HG03139 (cell line): ENCODE results near the gene CALU.

ENCODE experiments used
- ATAC-seq: cut with Tn5 transposase; IDR thresholded peaks from one replicate; pipeline ENCODE4 v1.9.1; 2021; ENCODE audit not compliant: unreplicated experiment

Gene CALU

DNA sequence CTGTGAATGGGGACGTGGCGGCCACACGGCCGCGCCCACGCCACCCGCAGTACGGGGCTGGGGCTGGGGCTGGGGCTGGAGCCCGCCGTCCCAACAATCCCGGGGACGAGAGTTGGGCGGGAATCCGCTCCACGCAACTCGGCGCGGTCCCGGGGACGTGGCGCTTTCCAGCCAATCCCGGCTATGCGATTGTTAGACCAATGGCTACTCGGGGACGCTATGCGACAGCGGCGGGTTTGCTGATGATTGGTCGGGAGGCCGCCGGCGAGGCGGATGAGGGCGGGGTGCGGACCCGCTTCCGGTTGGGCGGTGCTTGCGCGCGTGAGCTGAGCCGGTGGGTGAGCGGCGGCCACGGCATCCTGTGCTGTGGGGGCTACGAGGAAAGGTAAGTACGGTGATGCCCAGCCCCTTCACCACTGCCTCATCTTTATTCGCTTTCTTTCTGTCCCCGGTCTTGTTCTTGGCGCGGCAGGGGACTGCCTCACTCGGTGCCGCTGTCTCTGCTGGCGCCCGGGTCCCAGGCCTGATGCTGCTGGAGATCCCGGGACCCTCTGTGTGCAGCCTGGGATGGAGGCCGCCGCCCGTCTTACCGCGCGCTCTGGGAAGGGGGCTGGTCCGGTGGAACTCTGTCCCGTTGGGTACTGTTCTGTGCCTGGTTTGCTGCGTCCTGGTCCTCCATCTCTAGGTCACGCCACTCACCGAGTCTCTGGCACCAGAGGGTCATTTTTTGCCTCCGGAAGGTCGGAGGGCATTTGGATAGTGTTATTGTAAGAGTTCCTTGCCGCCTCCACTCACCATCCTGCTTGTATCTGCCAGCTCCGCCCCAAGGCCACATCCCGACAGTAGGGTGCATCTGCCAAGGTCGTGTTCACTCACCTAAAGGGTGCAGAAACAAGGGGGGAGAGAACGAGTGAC lies at the start of gene CALU:
Gene CALU (plus strand): TSS at position 312 of the 915 bp plus-strand sequence. CDS start 9,225 bp downstream, outside the sequence.
- peak; percentile 99 for ATAC-seq

DNA sequence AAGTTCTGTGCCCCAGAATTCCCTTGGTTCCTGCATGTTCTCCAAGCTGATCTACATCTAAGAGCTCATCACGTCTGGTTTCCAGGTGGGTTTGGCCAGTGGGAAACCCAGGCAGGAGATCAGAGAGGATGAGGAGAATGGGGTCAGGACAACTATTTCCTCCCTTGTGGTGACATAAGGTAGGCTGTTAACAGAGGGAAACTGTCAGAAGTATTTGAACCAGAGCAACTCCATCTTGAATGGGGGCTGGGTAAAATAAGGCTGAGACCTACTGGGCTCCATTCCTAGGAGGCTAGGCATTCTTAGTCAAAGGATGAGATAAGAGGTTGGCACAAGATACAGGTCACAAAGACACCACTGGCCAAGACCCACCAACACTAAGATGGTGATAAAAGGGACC lies 47.9 kb upstream of the CALU start:
- no peak for ATAC-seq

GRCh38 chr7:128692623-128693270 lies 46.4 kb upstream of the CALU start:
- no peak for ATAC-seq

DNA sequence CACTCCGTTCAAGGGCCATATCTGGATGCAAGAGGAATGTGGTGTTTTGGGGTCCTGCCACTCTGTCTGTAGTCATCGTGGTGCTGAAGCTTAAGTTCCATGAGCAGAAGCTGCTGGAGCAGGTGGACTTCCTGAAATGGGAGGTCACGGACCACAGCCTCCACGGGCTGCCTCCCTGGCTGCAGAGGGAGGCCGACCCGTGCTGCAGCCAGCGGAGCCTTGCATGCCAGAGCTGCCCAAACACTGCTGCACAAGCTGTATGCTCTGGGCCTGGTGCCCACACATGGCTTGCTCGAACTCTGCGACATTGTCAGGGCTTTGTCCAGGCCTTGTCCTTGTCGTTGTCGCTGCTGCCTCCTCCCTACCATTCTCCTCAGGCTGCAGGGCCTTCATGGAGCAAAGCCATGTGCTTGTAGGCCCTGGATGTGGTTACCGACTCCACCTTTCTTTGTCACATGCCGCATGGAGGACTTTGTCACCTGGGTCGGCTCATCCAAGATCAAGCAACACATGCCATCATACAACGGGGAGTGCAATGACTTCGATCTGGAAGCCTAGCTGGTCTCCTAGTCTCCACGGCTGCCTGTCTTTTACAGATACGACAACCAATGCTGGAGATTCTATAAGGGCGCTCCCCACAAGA lies 45.7 kb upstream of the CALU start:
- ATAC-seq = no peak

DNA sequence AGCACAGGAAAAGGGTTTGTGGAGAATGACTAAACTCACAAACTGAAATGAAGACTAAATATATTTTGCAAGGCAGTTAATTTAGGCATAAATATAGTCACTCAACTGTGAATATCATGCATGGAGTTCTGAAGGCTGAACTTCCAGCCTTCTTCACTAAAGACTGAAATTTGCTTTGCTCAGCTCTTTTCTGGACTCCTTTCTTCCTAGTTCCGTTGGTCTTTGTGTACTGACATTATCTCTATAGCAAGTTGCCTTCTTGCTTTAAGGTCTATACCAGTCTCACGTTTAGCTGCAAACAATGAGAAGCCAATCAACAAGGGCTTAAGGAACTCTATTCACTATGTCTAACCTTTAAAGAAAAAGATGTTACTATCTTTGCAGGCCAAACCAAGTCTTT lies 44.4 kb upstream of the CALU start:
- ATAC-seq = no peak

DNA sequence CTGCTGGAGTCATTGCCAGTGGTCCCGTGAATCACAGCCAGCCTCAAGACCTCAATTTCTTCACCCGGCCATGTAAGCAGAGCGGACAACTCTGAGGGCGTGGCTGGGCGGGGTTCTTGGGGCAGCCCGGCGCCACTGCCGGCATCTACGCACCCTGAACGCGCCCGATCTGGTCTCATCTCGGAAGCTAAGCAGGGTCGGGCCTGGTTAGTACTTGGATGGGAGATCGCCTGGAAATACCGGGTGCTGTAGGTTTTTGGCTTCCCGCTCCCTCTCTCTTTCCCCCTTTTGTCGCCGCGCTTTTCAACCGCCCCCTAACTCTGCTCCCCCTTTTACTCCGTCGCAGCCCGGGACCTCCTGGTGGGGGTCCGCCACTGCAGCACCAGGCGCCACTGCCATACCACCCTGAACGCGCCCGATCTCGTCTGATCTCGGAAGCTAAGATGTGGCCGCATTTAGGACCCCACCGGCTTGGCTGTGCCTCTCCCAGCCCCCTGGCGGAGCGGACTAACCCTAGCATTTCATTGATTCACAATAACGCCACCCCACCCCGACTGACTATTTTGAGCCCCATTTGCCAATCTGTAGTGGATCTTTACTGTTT lies 41.8 kb upstream of the CALU start:
- no peak for ATAC-seq

- ATAC-seq = no peak
These were observed 39.9 kb upstream of the CALU start for GRCh38 chr7:128699196-128699712.

DNA sequence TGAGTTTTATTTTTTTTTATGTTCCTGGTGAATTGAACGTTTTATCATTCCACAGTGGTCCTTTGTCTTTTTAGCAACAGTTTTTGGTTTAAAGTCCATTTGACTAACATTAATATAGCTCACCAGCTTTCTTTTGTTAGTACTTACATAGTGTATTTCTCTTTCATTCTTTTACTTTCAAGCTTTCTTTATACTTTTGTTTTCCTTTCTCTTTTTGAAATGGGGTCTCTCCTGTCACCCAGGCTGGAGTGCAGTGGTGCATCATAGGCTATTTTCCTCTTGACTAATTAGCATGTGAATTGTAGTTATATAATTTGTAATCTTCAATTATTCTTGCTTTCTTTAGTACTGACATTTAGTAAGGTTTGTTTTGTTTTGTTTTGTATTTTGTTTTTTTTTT lies 39.3 kb upstream of the CALU start:
- ATAC-seq = no peak

GRCh38 chr7:128701062-128701785 lies 37.9 kb upstream of the CALU start:
- ATAC-seq = no peak

DNA sequence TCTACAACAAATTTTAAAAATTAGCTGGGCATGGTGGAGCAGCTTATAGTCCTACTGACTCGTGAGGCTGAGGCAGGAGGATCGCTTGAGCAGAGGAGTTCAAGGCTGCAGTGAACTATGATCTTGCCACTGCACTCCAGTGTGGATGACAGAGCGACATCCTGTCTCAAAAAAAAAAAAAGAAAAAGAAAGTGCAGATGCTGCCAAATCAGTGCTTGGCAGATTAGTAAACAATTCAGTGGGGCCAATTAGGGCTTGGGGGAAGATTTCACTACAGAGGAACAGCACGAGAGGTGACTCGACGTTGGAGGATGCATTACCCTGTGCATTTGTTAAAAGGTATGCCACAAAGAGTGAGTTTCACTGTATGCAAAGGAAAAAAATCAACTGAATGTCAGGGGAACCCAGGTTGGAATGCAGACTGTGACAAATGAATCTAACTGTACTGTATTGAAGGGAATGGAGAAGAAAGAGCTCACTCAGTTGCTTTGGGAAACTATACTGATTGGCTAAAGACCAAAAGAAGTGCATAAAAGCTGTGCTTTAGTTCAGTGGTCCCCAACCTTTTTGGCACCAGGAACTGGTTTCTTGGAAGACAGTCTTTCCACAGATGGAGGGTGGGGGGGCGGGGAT lies 35.4 kb upstream of the CALU start:
- ATAC-seq = no peak

DNA sequence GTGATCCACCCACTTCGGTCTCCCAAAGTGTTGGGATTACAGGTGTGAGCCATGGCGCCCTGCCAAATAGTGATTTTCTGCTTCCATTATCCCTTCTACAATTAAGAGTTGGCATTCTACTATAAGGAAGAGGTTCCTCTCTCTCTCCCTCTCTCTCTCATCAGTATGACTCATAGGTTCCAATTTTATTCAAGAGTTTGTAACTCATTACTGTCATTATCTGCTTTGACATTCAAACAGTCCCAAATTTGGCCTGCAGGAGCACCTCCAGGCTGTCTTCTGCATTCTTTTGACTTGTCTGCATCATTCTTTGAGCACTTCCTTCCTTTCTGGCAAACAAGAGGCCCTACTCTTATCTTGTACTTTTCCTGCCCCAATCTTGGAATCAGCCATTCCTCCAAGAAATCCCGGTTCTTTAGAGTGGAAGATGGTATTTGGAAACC lies 33.2 kb upstream of the CALU start:
- ATAC-seq = no peak

GRCh38 chr7:128707752-128708151 lies 31.4 kb upstream of the CALU start:
- ATAC-seq = no peak

DNA sequence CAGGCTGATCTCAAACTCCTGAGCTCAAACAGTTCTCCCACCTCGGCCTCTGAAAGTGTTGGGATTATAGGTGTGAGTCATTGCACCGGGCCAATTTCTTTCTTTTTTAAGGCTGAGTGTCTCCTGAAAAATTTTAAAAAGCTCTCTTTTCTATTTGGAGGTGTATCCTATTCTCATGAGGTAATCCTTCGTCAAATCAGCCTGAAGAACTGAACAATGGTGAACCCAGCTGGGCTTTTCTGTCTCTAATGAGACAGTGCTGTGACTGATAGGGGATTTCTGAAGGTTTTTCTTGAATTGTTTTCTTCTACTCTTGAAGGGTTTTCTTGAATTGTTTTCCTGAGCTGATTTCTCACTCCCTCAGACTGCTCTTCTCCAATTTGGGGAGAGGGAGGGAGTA lies 30.9 kb upstream of the CALU start:
- ATAC-seq = no peak

DNA sequence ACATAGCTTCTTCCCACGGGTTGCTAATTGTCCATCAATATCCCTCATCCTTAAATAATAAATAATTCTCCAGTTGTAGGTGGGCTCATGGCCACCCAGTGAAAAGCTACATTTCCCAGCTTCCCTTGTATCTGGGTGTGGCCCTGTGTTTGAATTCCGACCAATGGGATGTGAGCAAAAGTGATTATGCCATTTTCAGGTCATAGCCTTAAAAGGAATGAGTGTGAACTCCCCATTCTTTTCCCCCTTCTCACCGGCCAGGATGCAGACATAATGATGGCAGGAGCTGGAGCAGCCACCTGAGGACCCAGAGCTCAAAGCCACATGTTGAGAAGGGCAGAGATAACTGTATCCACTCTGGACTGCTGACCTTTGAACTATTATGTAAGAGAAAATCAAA lies 30.3 kb upstream of the CALU start:
- ATAC-seq = no peak

DNA sequence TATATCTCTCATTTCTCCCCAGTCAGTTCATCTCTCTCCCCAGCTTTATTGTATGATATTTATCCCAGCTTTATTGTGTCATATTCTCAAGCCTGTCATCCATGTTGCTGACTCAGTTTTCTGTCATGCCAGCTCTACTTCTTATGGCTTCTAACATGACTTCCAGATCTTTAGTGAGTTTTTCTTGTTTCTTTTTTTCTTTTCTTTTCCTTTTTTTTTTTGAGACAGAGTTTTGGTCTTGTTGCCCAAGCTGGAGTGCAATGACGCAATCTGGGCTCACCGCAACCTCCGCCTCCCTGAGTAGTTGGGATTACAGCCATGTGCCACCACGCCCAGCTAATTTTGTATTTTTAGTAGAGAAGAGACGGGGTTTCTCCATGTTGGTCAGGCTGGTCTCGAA lies 28.7 kb upstream of the CALU start:
- no peak for ATAC-seq

GRCh38 chr7:128713794-128714193 lies 25.4 kb upstream of the CALU start:
- no peak for ATAC-seq

DNA sequence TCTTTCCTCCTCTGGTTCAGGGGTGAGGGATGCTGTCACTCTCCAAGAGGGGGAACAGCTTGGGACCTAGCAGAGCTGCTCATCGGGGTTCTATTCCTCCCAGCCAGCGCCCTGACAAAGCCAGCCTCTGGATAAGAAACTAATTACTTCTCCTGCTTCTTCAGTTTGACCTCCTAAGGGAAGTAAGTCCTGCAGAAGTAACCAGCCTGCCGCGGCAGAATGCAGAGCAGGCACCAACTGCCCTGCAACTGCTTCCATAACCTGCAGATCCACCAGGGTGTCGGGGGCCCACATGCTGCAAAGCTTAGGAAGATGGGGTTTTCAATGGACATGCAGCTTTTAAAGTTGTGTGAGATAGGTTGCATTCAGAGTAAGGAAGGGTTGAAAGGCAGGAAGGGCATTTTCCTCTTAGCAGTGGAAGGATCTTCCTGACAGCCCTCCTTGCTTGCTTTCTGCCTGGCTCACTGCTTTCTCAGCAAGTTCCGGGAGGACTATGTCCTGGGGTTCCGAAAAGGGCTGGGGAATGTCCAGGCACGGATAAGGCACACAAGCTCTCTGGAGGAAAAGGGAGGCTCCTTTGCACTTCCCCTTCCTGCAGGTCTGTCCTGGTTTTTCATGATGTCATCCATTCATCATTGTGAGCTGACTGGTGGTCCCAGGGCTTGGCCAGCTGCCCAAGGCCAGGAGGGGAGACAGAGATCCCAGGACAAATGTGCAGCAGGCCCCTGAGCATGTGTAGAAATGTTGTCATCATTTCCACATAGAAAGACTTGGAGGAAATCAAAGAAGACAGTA lies 24.3 kb upstream of the CALU start:
- no peak for ATAC-seq

DNA sequence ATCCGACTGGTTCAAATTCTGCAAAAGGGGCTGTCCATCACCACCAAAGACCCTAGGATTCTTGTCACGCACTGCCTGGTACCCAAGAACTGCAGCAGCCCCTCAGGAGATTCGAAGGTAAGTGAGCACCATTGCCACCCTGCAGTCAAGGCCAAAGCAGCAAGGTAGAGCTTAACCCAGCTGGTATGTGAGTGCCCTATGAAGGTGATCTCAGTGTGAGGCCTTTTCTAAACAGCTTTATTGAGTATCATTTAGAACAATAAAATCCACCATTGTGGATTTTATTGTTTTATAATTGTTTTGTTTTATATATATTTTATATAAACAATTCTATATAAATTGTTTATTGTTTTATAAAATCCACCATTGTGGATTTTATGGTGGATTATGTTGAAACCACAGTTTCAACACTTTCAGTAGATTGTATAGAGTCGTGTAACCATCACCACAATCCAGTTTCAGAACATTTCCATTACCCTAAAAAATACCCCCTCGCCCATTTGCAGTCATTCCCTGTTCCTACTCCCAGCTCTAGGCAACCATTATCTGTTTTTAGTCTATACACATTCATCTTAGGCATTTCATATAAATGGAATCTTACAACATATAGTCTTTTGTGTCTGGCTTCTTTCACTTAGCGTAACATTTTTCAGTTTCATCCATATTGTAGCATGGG lies 20.1 kb upstream of the CALU start:
- no peak for ATAC-seq

DNA sequence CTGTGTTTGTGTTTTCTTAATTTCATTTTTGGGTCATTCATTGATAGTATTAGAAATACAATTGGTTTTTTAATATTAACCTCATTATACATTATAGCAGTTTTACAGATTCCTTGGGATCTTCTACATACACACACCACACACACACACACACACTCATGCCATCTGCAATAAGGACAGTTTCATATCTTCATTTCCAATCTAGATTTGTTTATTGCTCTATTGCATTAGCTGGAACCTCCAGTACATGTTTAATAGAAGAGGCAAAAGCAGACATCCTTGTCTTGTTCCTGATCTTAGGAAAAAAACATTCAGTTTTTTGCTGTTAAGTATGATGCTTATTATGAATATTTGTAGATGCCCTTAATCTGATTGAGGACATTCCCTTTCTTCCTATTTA lies 17.8 kb upstream of the CALU start:
- ATAC-seq = no peak
